Raji (cell line): Measurements from ENCODE around the gene ZNF726.
A peak's percentile ranks its signal among the peaks of the same experiment; 100 is the strongest.

Experiments
- POLR2A ChIP-seq: IDR thresholded peaks from 2 replicates; pipeline ENCODE4 v1.6.1; 2011; ENCODE audit warnings: low read depth, low read length, control low read depth; ENCODE audit not compliant: insufficient read depth

The ZNF726 gene

GRCh38 chr19:23914402-23915286 is at the start of gene ZNF726:
Gene ZNF726 (plus strand): TSS chr19:23914886. CDS start chr19:23914995, 109 bp downstream.
- peak; percentile 44; the same call in 1 of the 2 replicates for TF ChIP-seq POLR2A

GRCh38 chr19:23867895-23868294 is 46.8 kb upstream of the ZNF726 start:
- no peak for TF ChIP-seq POLR2A

DNA sequence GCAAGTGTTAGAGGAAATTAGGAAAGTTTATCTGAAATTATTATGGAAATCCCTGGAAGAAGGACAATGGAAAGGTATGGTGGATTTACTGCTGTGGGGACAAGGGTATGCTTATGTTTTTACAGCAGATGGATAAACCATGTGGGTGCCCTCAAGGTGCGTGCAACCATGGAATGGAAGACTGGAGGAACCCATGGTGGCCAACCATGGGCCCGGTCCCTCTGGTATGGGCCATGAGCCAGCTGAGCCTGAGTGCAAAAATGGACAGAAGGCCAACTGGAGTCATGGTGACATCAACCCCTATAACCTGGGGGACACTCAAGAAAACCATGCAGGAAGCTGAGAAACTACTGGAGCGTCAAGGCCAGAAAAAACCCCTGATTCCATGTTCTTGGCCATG is 46.1 kb upstream of the ZNF726 start:
- no peak for TF ChIP-seq POLR2A

- no peak for TF ChIP-seq POLR2A
These were observed 42.3 kb upstream of the ZNF726 start for GRCh38 chr19:23872282-23872919.

DNA sequence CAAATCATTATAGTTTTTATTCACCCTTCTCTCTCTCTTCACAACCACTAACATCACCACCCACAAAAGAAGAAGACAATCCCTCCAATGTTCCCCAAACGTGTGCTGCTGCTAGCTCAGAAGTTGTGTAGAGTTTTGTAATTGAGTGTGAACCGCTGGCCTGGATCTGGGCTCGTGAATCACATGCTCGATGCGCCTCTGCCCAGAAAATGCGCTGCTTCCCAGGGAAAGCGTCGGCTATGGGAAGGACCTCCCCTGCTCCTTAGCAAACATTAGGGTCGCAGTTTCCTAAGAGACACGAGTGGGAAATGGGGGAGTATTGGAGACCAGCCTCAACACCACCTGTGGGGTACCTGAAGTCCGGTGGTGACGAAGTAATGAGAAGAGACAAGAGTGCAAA is 38.4 kb upstream of the ZNF726 start:
- TF ChIP-seq POLR2A, result no peak

- TF ChIP-seq POLR2A, result no peak
These were observed 32.2 kb upstream of the ZNF726 start for GRCh38 chr19:23882493-23882892.

DNA sequence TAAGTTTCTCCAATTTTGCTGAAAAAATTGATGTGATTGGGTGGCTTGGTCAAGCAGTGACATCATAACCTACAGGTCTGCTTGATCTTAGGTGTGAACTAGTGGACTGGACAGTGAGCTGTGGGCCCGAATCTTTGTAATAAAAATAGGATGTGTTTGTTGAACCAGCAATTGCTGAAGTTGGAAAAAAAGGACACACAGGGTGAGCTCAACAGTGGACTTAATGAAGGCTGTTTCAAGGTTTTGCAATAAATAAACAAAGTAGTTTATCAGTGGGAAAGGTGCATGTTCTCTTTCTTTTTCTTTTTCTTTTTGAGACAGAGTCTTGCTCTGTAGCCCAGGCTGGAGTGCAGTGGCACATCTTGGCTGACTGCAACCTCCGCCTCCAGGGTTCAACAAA is 30.3 kb upstream of the ZNF726 start:
- TF ChIP-seq POLR2A, result no peak

- TF ChIP-seq POLR2A, result no peak
These were observed 27.0 kb upstream of the ZNF726 start for GRCh38 chr19:23887642-23888041.

- no peak for TF ChIP-seq POLR2A
These were observed 17.8 kb upstream of the ZNF726 start for GRCh38 chr19:23896912-23897311.

GRCh38 chr19:23901360-23901759 is 13.3 kb upstream of the ZNF726 start:
- TF ChIP-seq POLR2A, result no peak

GRCh38 chr19:23904406-23904805 is 10.3 kb upstream of the ZNF726 start:
- TF ChIP-seq POLR2A, result no peak

- no peak for TF ChIP-seq POLR2A
These were observed 8.9 kb upstream of the ZNF726 start for GRCh38 chr19:23905771-23906170.

GRCh38 chr19:23906835-23907234 is 7.9 kb upstream of the ZNF726 start:
- no peak for TF ChIP-seq POLR2A

- no peak for TF ChIP-seq POLR2A
These were observed 6.5 kb upstream of the ZNF726 start for GRCh38 chr19:23908165-23908564.

DNA sequence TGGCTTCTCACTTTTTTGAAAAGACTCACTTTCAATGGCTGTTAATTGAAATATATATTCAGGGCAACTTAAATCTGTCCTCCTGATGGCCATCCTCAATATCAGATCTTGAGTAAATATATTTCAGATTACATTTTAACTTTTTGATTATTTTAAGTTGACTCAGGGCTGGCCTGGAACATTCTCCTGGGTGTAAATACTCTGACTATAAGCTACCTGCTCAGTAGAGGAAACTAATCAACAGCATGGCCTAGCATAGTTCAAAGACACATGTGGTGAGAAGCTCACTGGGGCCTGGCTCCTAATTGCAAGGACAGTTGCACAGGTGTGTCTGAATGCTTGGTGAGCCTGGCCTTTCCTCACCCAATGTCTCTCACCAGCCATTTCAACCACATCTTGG is 5.5 kb upstream of the ZNF726 start:
- no peak for TF ChIP-seq POLR2A

DNA sequence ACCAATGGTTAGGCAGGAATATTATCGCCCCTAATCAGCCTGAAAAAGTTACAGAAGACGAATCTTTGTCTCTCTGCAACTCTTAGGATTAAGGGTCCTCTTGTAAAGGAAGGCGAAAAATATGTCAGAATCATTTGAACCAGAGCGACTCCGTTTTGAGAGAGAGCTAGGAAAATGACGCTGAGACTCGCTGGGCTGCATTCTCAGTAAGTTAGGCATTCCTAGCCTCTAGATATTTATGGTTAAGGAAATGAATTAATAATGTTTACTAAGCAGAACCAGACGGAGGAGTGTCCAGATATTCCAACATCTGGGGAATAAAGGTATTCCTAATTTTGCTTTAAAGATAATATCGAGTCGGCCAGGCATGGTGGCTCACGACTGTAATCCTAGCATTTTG is 755 bp upstream of the ZNF726 start:
- no peak for TF ChIP-seq POLR2A

GRCh38 chr19:23916991-23917390 is 2.3 kb downstream of the ZNF726 start:
- no peak for TF ChIP-seq POLR2A

GRCh38 chr19:23917856-23918255 is 3.2 kb downstream of the ZNF726 start:
- TF ChIP-seq POLR2A, result no peak
